Endothelial cell (in vitro differentiated cells): ENCODE data around the gene POMGNT2. TPM values are rescaled to one million over a fixed set of nuclear protein-coding genes. Genes with fewer than 3 reads are reported as not detected.

Source experiments
- DNase-seq: peaks from one replicate; pipeline ENCODE4 v3.0.0; 2021; ENCODE audit warnings: low spot score
- H3K27ac Mint-ChIP-seq: one replicate; pipeline ENCODE4 v1.8.0; 2021; ENCODE audit warnings: mixed read lengths, inconsistent platforms; ENCODE audit not compliant: unreplicated experiment
- H3K27me3 Mint-ChIP-seq: one replicate; pipeline ENCODE4 v1.8.0; 2021; ENCODE audit warnings: mild to moderate bottlenecking, moderate library complexity, mixed read lengths, inconsistent platforms; ENCODE audit not compliant: unreplicated experiment
- H3K36me3 Mint-ChIP-seq: one replicate; pipeline ENCODE4 v1.8.0; 2021; ENCODE audit warnings: mild to moderate bottlenecking, low read depth, mixed read lengths, inconsistent platforms; ENCODE audit not compliant: unreplicated experiment
- H3K4me1 Mint-ChIP-seq: one replicate; pipeline ENCODE4 v1.8.0; 2021; ENCODE audit warnings: mild to moderate bottlenecking, mixed read lengths, inconsistent platforms; ENCODE audit not compliant: unreplicated experiment
- H3K4me3 Mint-ChIP-seq: one replicate; pipeline ENCODE4 v1.8.0; 2021; ENCODE audit warnings: mild to moderate bottlenecking, mixed read lengths, inconsistent platforms; ENCODE audit not compliant: unreplicated experiment
- H3K9me3 Mint-ChIP-seq: one replicate; pipeline ENCODE4 v1.8.0; 2021; ENCODE audit warnings: mixed read lengths, inconsistent platforms; ENCODE audit not compliant: unreplicated experiment
- total RNA-seq: library from RNA; stranded (reverse); fragmentation: NEBNext Ultra II Directional; extraction: Animal tissue kit (Norgen Biotek cat#: 25700); gene quantifications from one replicate; pipeline ENCODE4 v1.2.1, GENCODE V29; 2021; ENCODE audit not compliant: unreplicated experiment
- TF ChIP-seq, protein P1 (sequence below): fragments of 200-600 bp; sonication (generic); IDR thresholded peaks from one replicate; pipeline ENCODE4 v1.5.0; 2021; ENCODE audit warnings: antibody characterized with exemption; ENCODE audit not compliant: unreplicated experiment

Gene POMGNT2
- total RNA-seq, 1 donor from 2014 or later: 12.1 TPM

DNA sequence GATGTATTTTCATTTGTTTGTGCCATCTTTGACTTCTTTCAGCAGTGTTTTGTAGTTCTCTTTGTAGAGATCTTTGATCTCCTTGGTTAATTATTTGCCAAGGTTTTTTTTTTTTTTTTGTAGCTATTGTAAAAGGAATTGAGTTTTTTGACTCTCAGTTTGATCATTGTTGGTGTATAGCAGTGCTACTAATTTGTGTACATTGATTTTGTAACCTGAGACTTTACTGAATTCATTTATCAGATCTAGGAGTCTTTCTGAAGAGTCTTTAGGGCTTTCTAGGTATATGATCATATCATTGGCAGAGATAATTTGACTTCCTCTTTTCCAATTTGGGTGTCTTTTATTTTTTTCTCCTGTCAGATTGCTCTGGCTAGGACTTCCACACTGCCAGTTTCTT is 42.2 kb upstream of the POMGNT2 start:
- Mint-ChIP-seq H3K4me1 (peaks cover 6% of the 10 kb centered on the region), H3K4me3 (no peak overlapping the region), H3K27me3 (no peaks in the 10 kb centered on the region), H3K36me3 (no peaks in the 10 kb centered on the region), H3K27ac (no peak overlapping the region), H3K9me3 (no peaks in the 10 kb centered on the region)
- TF ChIP-seq, protein P1, sequence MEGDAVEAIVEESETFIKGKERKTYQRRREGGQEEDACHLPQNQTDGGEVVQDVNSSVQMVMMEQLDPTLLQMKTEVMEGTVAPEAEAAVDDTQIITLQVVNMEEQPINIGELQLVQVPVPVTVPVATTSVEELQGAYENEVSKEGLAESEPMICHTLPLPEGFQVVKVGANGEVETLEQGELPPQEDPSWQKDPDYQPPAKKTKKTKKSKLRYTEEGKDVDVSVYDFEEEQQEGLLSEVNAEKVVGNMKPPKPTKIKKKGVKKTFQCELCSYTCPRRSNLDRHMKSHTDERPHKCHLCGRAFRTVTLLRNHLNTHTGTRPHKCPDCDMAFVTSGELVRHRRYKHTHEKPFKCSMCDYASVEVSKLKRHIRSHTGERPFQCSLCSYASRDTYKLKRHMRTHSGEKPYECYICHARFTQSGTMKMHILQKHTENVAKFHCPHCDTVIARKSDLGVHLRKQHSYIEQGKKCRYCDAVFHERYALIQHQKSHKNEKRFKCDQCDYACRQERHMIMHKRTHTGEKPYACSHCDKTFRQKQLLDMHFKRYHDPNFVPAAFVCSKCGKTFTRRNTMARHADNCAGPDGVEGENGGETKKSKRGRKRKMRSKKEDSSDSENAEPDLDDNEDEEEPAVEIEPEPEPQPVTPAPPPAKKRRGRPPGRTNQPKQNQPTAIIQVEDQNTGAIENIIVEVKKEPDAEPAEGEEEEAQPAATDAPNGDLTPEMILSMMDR: no peak
- DNase-seq: no peak

DNA sequence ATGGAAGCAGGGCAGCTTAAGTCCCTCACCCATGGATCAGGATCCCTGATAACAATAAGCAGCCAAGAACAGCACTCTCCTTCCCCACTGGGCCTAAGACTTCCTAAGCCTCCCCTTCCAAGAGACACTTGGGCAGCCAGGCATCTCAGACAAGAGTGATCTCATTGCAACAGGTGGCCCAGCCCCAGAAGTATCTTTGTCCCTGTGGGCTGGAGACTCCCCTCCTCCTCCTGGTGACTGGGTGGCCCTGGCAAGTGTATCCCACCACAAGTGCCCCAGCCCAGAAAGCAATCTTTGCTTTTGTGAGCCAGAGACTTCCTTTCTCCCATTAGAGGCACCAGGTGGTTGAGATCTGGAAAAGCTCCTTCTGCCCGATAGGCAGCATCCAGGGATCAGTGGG is 40.7 kb upstream of the POMGNT2 start:
- Mint-ChIP-seq H3K9me3 (no peaks in the 10 kb centered on the region), H3K27me3 (no peaks in the 10 kb centered on the region), H3K27ac (no peak overlapping the region), H3K36me3 (no peaks in the 10 kb centered on the region), H3K4me3 (no peak overlapping the region), H3K4me1 (peaks cover 12% of the 10 kb centered on the region)
- TF ChIP-seq, protein P1: no peak
- no peak for DNase-seq

DNA sequence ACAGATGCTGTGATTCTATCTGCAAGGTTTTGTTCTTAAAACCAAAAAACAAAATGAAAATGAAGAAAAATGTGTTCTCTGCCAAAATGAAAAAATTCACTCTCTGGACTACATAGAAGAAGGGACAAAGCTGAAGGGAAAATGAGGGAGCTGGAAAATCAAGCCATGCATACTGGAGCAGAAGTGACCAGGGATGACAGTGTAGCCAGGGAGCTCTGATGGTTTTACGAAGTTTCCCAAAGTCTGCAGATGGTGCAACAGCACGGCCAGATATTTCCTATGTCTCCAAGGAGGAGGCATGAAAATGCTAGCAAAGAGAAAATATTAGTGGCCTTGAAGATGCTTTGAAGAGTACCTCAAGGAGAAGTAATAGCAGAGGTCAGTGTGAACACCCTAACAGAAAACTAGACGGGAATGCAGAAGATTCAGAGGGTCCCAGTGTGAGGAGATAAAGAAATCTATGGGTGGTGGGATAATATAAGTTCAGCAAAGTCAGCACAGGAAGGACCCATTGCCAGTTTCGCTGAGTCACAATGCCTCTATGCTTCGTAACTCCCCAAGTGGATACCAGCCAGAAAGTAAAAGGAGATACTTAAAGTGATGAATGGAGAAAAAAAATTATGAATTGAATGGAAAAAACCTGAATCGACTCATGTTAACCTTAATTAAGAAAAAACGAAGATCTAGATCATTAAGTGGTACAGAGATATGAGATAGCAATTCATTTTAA is 39.0 kb upstream of the POMGNT2 start:
- Mint-ChIP-seq H3K4me1 (peaks cover 13% of the 10 kb centered on the region), H3K27me3 (peaks cover 2% of the 10 kb centered on the region), H3K4me3 (no peak overlapping the region), H3K27ac (no peak overlapping the region), H3K36me3 (no peaks in the 10 kb centered on the region), H3K9me3 (no peaks in the 10 kb centered on the region)
- TF ChIP-seq, protein P1: no peak
- DNase-seq: no peak

DNA sequence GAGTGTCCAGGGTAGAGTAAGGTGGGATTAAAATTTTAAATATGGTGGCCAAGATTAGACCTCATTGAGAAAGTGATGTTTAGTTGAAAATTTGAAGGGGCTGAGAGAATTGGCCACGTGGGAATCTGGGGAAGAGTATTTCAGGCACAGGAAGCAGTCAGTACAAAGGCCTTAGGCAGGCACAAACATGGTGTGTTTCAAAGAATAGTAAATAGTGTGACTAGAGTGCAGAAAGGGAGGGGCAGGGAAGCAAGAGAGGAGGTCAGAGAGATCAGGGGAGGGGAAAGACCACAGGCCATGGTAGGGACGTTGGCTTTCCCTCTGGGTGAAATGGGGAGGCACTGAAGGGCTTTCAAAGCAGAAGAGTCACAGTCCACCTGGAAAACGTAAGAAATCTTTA is 36.6 kb upstream of the POMGNT2 start:
- Mint-ChIP-seq H3K27ac (peak overlapping the region; percentile 53), H3K9me3 (no peaks in the 10 kb centered on the region), H3K4me1 (peaks cover 19% of the 10 kb centered on the region), H3K4me3 (no peak overlapping the region), H3K36me3 (no peaks in the 10 kb centered on the region), H3K27me3 (peaks cover 2% of the 10 kb centered on the region)
- DNase-seq: no peak
- TF ChIP-seq, protein P1: no peak

DNA sequence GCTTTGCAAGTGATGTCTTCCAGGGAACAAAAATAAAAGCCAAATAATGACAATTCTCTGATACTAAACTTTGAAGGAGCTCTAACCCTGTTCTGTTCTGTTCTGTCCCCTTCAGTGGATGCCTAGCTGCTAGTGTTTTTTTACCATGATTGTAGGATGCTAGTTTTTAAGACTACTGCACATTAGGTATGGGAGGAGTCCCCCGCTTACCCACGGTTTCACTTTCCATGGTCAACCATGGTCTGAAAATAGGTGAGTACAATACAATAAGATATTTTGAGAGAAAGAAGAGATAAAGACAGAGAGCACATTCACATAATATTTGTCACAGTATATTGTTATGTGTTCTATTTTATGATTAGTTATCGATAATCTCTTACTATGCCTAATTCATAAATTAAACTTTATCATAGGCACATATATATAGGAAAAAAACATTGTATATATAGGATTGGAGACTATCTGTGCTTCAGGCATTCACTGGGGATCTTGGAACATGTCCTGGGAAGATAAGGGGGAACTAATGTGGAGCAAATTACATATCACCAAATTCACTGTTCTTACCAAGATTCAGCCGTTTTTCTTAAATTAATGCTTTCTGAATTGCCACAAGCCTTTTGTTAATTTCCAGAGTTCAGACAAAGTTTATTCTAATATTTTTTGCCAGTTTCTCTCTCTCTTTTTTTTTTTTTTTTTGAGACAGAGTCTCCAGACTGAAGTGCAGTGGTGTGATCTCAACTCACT is 32.8 kb upstream of the POMGNT2 start:
- TF ChIP-seq, protein P1: no peak
- no peak for DNase-seq
- no peak overlapping the region for H3K27ac Mint-ChIP-seq
- H3K36me3 Mint-ChIP-seq: no peaks in the 10 kb centered on the region
- peaks cover 14% of the 10 kb centered on the region for H3K4me1 Mint-ChIP-seq
- peaks cover 4% of the 10 kb centered on the region for H3K27me3 Mint-ChIP-seq
- H3K4me3 Mint-ChIP-seq: no peak overlapping the region
- no peaks in the 10 kb centered on the region for H3K9me3 Mint-ChIP-seq
